ENCODE results near the gene SUPT5H. TPM values are rescaled to one million over a fixed set of nuclear protein-coding genes. Genes with fewer than 3 reads are reported as not detected.
A peak's percentile ranks its signal among the peaks of the same experiment; 100 is the strongest.

Gene SUPT5H
- total and polyA plus RNA-seq, 10 of the 15 experiments (the other 5 are each of a cell fraction or from before 2014, with no cell fraction given), result 27.2 to 194 (median 83.6) TPM

GRCh38 chr19:39445196-39446111 lies at the start of gene SUPT5H (continued):
- TF ChIP-seq EZH2 (IDR thresholded peaks at IDR 0.05; ENCODE audit: borderline replicate concordance, control insufficient read depth, low read depth, low read length) (no peak), POU2F2 (IDR thresholded peaks at IDR 0.05; ENCODE audit: borderline replicate concordance, low read depth, low read length) (peak; percentile 60; the same call in 2 of the 3 replicates), IRF3 (IDR thresholded peaks at IDR 0.05) (no peak), MTA3 (IDR thresholded peaks at IDR 0.05; ENCODE audit: borderline replicate concordance, low read length) (no peak), NKRF (conservative IDR thresholded peaks at IDR 0.05) (peak; percentile 72), MLLT1 (IDR thresholded peaks at IDR 0.05) (peak; percentile 80; the same call in 1 of the 2 replicates), SIN3A (IDR thresholded peaks at IDR 0.05; ENCODE audit: low read depth, low read length) (peak; percentile 89), TARDBP (IDR thresholded peaks at IDR 0.05; ENCODE audit: borderline replicate concordance) (peak; percentile 70), USF1 (IDR thresholded peaks at IDR 0.05; ENCODE audit: borderline replicate concordance, extremely low read length, insufficient read depth, low read depth, low read length) (no peak), NFYB (IDR thresholded peaks at IDR 0.05; ENCODE audit: insufficient read depth, low read depth, low read length) (no peak), DPF2 (IDR thresholded peaks at IDR 0.05) (peak; percentile 80; the same call in 1 of the 2 replicates), SREBF1 (IDR thresholded peaks at IDR 0.05; ENCODE audit: low read length) (no peak; the same call in 1 of the 2 replicates), TCF3 (IDR thresholded peaks at IDR 0.05; ENCODE audit: borderline replicate concordance, insufficient read depth, low read depth, low read length) (peak; percentile 97), YBX1 (IDR thresholded peaks at IDR 0.05) (no peak), CEBPZ (IDR thresholded peaks at IDR 0.05; ENCODE audit: low read depth, low read length) (no peak; the same call in 1 of the 2 replicates)

Data from GM12878 (cell line).